Tibial nerve (tissue), 4 donors: ENCODE measurements around the gene VSIG10L. TPM values are rescaled to one million over a fixed set of nuclear protein-coding genes. Genes with fewer than 3 reads are reported as not detected.
A peak's percentile ranks its signal among the peaks of the same experiment; 100 is the strongest.

Experiments
- DNase-seq, 2 donors: peaks; one replicate each; pipeline ENCODE4 v3.0.0-alpha.2; 2019; ENCODE audit warnings: low spot score in 2 of 2
- H3K27ac ChIP-seq, 4 donors: fragments of 200-600 bp; sonication (generic) in 3 of 4; one replicate each; pipeline ENCODE4 v1.5.1; 2017 to 2019; ENCODE audit warnings: mild to moderate bottlenecking in 1 of 4
- H3K27me3 ChIP-seq, 2 donors: fragments of 200-600 bp; sonication (generic) in 1 of 2; one replicate each; pipeline versions ENCODE4 v1.5.1 to v1.6.0; 2017 to 2019
- H3K36me3 ChIP-seq, 3 donors: fragments of 200-600 bp; sonication (generic); one replicate each; pipeline ENCODE4 v1.5.1; 2018 to 2019
- H3K4me1 ChIP-seq, 4 donors: fragments of 200-600 bp; sonication (generic) in 3 of 4; one replicate each; pipeline ENCODE4 v1.5.1; 2017 to 2019
- H3K4me3 ChIP-seq, 4 donors: fragments of 200-600 bp; sonication (generic) in 3 of 4; one replicate each; pipeline ENCODE4 v1.5.1; 2017 to 2019; ENCODE audit warnings: mild to moderate bottlenecking in 1 of 4, moderate library complexity in 1 of 4
- H3K9me3 ChIP-seq, 4 donors: fragments of 200-600 bp; sonication (generic) in 3 of 4; one replicate each; pipeline ENCODE4 v1.5.1; 2017 to 2019
- CTCF ChIP-seq, 5 experiments: fragments of 200-600 bp in 3 of 5; fragments of 450-650 bp in 2 of 5; sonication (generic) in 3 of 5; IDR thresholded peaks; one replicate each; pipeline ENCODE4 v1.5.1; 2016 to 2019; ENCODE audit warnings: antibody characterized with exemption in 5 of 5, mild to moderate bottlenecking in 3 of 5, moderate library complexity in 2 of 5
- EP300 ChIP-seq, 2 donors: sonication (generic); formaldehyde crosslinking; IDR thresholded peaks; one replicate each; pipeline ENCODE4 v1.6.1; 2017; ENCODE audit warnings: antibody characterized with exemption in 2 of 2, mild to moderate bottlenecking in 1 of 2
- POLR2A ChIP-seq, 2 donors: fragments of 450-650 bp; IDR thresholded peaks; one replicate each; pipeline ENCODE4 v1.6.1; 2017; ENCODE audit warnings: antibody characterized with exemption in 2 of 2, mild to moderate bottlenecking in 2 of 2, moderate library complexity in 2 of 2
- WGBS, 2 donors: methylation state at CpG; one replicate each; pipeline ENCODE4 v1.1.5; 2018; 5-methylcytosine and 5-hydroxymethylcytosine counted together
- total RNA-seq, 4 donors: library from RNA; depleted of rRNA; stranded (reverse); fragments of >200 nt; gene quantifications; one replicate each; pipeline ENCODE4 v1.1.0, GENCODE V29; 2016

The VSIG10L gene
- total RNA-seq, 4 donors from 2014 or later = 0.44 to 3.7 (median 2.1) TPM

DNA sequence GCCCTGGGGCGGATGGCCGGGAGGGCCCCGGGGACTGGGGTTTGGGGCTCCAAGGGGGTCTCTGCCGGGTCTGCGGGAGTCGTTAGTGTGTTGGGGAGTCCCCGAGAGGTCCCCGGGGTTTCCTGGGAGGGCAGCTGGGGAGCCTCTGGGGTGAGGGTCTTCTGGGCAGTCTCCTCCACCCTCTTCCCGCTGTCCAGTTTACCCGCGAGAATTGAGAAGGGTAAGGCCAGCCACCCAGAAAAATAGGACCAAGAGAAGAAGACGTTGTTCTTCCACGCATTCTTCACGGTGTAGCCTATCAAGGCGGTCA is 25.3 kb upstream of the VSIG10L start:
- TF ChIP-seq CTCF (IDR thresholded peaks at IDR 0.05) = no peak
- peak in 1 of 2 donors; percentile 99 for TF ChIP-seq EP300 (IDR thresholded peaks at IDR 0.05)
- TF ChIP-seq POLR2A (IDR thresholded peaks at IDR 0.05) = peak; percentile 78 to 99
- Histone ChIP-seq H3K36me3 (no peaks in the 10 kb centered on the region), H3K27ac (peak overlapping the region; percentile 97 to 100 (median 98)), H3K9me3 (no peaks in the 10 kb centered on the region), H3K4me3 (peak overlapping the region; percentile 67 to 84 (median 76)), H3K4me1 (peaks cover 0 to 39% (median 7%) of the 10 kb centered on the region in 4 donors), H3K27me3 (no peaks in the 10 kb centered on the region)
- 0 to 1% methylated on average over 7 to 15 of the region's 15 CpGs for WGBS, 2 donors
- DNase-seq = no peak

- no peaks in the 10 kb centered on the region for H3K27me3 ChIP-seq
- peak overlapping the region; percentile 97 to 100 (median 98) for H3K27ac ChIP-seq
- DNase-seq = peak; percentile 98
- peak in 1 of 5 experiments; percentile 33 for TF ChIP-seq CTCF (IDR thresholded peaks at IDR 0.05)
- TF ChIP-seq EP300 (IDR thresholded peaks at IDR 0.05) = peak; percentile 88 to 98
- TF ChIP-seq POLR2A (IDR thresholded peaks at IDR 0.05) = peak; percentile 92 to 98
- WGBS, 2 donors = 0 to 1% methylated on average over 47 to 51 of the region's 54 CpGs
- H3K9me3 ChIP-seq = no peaks in the 10 kb centered on the region
- no peaks in the 10 kb centered on the region for H3K36me3 ChIP-seq
- peak overlapping the region; percentile 67 to 84 (median 76) for H3K4me3 ChIP-seq
- H3K4me1 ChIP-seq = peaks cover 0 to 40% (median 7%) of the 10 kb centered on the region in 4 donors
These were observed 24.7 kb upstream of the VSIG10L start for GRCh38 chr19:51366389-51367254.

DNA sequence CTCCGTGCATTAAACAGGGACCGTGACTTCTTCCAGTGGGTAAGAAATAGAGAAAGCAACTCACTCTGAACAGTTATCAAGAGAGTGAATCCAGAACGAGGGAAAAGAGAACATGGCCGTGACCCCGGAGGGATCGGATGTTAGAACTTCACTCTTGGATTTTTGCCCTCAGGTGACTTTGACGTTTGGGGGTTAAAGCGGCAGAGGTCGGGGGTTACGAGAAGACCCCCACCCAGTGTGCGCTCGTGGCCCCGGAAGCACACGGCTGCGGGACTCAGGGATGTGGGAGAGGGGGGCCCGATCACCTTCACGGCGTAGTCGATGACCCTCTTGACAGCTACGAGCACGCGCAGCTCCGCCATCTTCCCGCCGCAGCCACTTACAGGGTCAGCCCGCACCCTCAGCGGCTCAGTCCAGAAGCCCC is 24.0 kb upstream of the VSIG10L start, which contains the start of gene ETFB:
Gene ETFB, minus strand, starts transcription at position 424 of the 424 bp plus-strand sequence. Its CDS starts 62 bp downstream, at position 362.
- peaks cover 0 to 40% (median 7%) of the 10 kb centered on the region in 4 donors for H3K4me1 ChIP-seq
- peak within 1 kb of the TSS; percentile 67 to 84 (median 76) for H3K4me3 ChIP-seq
- H3K27ac ChIP-seq = peak within 1 kb of the TSS; percentile 97 to 100 (median 98)
- no peak for DNase-seq
- no peaks in the 10 kb centered on the region for H3K27me3 ChIP-seq
- no peaks in the 10 kb centered on the region for H3K9me3 ChIP-seq
- TF ChIP-seq EP300 (IDR thresholded peaks at IDR 0.05) (no peak), POLR2A (IDR thresholded peaks at IDR 0.05) (no peak), CTCF (IDR thresholded peaks at IDR 0.05) (no peak)
- H3K36me3 ChIP-seq = no peaks in the 10 kb centered on the region
- 1% methylated on average over 10 to 27 of the region's 27 CpGs for WGBS, 2 donors

DNA sequence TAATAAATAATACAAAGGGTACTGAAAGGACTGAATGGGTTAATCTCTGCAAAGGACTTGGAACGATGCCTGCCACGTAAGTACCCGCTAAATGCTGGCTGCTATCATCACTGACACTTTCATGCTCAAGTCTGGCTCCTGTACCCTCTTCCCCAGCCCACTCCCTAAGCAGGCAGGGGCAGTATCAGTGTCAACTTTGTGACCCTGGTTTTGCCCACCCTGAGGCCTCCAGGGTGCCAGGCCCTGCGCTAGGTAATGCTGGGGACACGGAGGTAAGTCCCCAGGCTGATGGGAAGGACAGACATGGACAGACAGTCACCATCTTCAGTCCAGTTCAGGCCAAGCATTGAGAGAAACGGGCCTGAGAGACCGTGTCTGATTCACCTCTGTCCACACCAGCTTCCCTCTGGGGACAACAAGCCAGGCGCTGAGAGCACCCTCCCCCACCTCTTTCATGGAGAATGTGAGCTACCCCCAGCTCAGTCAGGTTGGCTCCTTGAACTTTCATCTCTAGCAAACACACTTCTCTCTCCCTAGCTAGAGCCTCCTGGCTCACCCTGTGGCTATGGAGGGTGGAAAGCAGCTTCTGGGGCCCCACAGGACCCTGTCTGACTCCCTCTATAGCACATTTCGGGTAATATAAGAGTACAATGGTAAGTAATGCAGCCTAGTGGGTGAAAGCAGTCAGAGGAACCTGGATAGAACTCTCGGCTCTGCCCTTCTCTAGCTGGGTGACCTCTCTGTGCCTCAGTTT is 23.4 kb upstream of the VSIG10L start:
- DNase-seq = peak in 1 of 2 donors; percentile 22
- Histone ChIP-seq H3K9me3 (no peaks in the 10 kb centered on the region), H3K4me3 (peak overlapping the region; percentile 56 to 84 (median 68)), H3K36me3 (no peaks in the 10 kb centered on the region), H3K27me3 (no peaks in the 10 kb centered on the region), H3K4me1 (peaks cover 0 to 40% (median 7%) of the 10 kb centered on the region in 4 donors), H3K27ac (peak overlapping the region; percentile 93 to 99 (median 98))
- WGBS, 2 donors = 11 to 13% methylated on average over 9 to 10 of the region's 10 CpGs
- TF ChIP-seq CTCF (IDR thresholded peaks at IDR 0.05) (peak in 1 of 5 experiments; percentile 16), EP300 (IDR thresholded peaks at IDR 0.05) (no peak)
